NOMO-1 treated with DMSO at 0.1 percent for 48 hours (cell line): ENCODE results near the gene NPR2.

ENCODE experiments used
- DNase-seq: peaks from one replicate; lab custom pipeline; 2025; ENCODE audit not compliant: unreplicated experiment; lab: John Stamatoyannopoulos, UW

NPR2 gene

GRCh38 chr9:35829084-35829763 lies 37.8 kb downstream of the NPR2 start, which contains the start of gene TMEM8B:
Gene TMEM8B (plus strand): TSS chr9:35829228. CDS start chr9:35829448, 220 bp downstream.
- DNase-seq: peak; percentile 84

- no peak for DNase-seq
Observed at GRCh38 chr9:35829764-35830096, 38.3 kb downstream of the NPR2 start.

GRCh38 chr9:35831040-35831439 lies 39.6 kb downstream of the NPR2 start:
- DNase-seq: no peak

- DNase-seq: no peak
Observed at GRCh38 chr9:35832814-35833213, 41.4 kb downstream of the NPR2 start.

- no peak for DNase-seq
Observed at GRCh38 chr9:35834260-35835215, 43.1 kb downstream of the NPR2 start.

DNA sequence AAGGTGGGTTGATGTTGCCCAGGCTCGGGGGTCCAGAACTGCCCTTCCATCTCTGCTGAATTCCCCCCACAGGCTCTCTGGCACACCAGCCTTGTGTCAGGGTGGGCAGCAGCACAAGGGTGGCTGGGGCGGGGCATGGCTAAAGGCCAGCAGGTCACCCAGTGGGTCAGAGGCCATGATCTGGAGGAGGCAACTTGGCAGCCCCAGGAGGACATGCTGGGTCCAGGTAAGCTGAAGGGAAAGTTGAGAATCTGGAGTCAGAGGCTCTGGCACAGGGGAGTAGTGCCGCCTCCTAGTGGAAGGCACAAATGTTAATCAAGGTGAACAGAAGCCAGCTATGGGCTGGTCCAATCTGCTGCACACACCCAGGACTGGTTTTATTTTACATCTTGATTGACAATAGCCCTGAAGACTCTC lies 43.8 kb downstream of the NPR2 start:
- no peak for DNase-seq

DNA sequence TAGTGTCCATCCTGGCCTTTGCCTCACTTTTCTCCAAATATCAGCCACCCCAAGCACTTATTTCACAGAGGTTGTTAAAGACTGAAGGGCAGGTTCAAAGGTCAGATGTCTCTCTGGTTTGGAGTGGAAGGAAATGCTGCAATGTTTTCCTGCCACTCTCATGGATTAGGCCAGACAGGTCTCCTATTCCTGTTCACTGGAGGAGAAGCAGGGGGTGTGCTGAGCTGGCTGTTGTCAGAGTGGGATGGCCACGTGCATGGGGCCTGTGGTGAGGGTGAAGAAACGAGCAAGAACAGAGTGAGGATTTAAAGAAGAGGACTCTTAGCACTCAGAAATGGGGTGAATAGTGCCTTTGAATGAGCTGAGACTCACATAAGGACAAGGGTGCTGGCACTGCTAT lies 44.4 kb downstream of the NPR2 start:
- no peak for DNase-seq

GRCh38 chr9:35836595-35836994 lies 45.2 kb downstream of the NPR2 start:
- no peak for DNase-seq

GRCh38 chr9:35839926-35840325 lies 48.5 kb downstream of the NPR2 start:
- no peak for DNase-seq

DNA sequence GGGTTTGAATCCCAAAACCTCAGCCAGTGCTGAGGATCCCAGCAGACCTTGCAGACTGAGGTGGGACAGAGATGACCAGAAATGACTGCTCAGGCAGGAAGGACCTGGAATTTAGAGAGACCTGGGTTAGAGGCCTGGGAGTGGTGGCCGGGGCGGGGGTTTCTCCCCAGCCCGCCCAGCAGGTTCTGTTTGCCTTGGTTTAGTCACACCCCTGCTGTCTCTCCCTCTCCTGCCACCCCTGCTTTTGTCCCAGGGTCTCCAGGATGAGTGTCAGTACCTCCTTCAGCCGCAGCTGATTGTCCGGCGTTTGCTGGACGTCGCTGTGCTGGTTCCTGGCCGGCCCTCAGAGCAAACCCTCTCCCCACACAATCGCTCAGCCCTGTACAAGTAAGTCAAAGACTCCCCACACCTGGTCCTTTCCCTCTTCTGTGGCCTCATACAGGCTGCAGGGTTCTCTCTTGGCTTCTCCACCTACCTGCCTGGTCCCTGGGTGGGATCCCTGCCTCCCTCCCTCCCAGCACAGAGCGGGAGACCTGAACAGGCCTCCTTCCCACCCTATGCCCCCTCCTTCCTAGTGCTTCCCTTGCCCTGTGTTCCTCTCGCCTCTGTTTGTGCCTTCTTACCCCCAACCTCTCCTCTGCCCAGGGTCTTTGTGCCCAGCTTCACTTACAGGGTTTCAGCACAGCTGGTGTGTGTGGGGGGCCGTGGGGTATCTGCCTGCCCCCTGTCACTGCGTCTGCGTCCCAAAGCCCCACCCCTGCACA lies 49.7 kb downstream of the NPR2 start:
- DNase-seq: no peak

- no peak for DNase-seq
Observed at GRCh38 chr9:35841645-35841900, 50.2 kb downstream of the NPR2 start.

DNA sequence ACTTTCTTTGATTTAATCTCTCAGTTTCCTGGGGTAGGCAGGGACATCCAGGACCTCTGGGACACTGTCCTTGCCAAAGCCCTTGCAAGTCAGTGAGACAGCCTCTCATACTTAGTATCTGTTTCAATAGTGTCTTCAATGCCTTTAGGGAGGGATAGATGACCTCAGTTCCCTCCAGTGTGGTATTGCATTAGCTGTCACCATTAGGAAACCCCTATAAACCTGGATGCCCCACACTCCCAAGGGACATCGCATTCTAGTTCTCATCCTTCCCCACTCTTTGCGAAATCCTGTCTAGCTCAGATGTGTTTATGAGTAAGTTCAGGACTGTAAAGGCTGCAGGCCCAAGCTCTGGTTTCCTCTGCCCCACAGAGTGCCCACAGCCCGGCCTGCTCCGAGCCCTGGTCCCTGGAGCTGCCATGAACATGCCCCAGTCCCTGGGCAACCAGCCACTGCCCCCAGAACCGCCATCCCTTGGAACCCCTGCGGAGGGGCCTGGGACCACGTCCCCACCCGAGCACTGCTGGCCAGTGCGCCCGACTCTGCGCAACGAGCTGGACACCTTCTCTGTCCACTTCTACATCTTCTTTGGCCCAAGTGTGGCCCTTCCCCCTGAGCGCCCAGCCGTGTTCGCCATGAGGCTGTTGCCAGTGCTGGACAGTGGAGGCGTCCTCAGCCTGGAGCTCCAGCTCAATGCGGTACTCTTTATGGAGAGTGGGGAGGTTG lies 50.8 kb downstream of the NPR2 start:
- DNase-seq: no peak

DNA sequence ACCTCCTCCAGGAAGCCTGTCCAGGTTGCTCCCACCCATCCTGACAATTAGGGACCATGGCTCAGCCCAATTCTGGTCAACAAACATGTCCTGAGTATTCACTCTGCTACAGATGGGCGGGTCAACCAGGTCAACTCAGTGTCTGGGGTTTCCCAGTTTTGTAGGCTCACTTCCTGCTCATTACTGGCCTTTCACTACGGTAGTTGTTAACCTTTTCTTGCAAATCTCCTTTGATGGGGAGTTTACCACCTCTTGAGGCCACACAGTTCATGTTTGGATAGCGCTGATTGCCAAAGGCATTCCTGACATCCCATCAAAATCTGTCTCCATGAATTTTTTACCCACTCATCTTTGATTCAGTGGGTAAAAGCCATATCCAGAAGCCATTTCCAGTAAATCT lies 51.4 kb downstream of the NPR2 start:
- no peak for DNase-seq

DNA sequence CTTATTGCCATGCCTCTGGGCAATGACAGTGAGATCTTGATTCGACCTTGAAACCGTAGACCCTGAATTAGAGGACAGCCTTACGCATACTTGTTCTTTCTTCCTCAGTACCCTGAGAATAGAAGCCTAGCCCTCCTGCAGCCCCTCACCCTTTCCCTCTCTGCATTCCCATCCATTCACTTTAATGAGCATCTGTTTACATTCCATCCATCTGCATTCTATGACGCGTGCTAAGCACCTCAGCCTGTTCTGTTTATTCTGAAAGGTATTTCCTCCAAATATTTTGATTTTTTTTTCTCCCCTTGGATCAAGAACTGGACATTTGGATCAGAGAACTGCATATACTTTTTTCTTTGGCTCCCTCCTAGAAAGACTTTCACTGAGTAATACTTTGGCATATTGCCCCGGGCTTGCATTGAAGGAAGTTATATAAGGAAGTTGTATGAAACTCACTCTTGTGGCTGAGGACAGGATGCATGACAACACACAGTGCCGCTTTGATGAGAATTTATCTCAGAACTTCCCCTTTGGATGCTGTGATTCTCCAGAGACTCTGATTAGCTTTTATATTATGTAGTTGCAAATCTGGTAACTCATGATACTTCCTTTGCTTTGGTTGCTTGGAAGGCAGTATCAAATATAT lies 53.4 kb downstream of the NPR2 start:
- DNase-seq: peak; percentile 99

- no peak for DNase-seq
Observed at GRCh38 chr9:35845824-35846771, 54.7 kb downstream of the NPR2 start.

DNA sequence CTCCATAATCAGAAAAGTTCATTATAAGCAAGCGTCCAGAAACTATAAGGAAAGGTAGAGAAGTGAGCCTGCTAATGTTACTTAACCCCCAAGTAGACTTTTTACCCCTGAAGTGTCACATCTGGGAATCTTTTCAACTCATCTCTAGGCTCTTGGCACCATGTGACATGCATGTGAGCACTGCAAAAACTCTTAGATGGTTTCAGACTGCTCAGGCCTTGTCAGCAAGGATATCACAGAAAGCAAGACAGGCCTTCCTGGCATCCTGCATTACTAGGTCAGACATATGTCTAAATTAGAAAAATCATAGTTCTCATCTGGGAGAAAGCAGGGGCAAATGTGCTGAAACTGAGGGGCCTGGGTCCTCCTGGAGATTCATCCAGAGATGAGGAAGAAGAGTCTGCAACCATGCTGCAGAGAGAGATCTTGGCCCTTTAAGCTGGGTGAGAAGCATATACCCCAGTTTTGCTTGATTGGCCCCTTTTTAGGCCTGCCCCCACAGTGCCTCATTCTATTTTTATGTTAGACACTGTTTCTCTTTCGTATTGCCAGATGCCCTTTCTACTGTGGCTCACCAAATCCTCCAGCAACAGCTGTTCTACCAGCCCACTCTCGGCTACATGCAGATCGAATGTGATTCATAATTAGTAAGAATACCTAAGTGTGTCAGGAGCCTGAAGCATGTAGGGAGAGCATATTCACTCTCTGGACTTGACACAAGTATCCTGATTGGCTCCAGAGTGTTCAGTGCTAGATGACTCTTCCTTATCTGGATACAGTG lies 56.6 kb downstream of the NPR2 start:
- no peak for DNase-seq

GRCh38 chr9:35852267-35852815 lies 61.0 kb downstream of the NPR2 start:
- DNase-seq: no peak
